HEK293T (cell line): ENCODE measurements around the gene USP15.

Source experiments
- BHLHE40 ChIP-seq: fragments of 450-650 bp; IDR thresholded peaks from 2 replicates; pipeline ENCODE4 v1.6.1; 2016; ENCODE audit warnings: mild to moderate bottlenecking, moderate library complexity, borderline replicate concordance
- CTBP1 ChIP-seq: fragments of 450-650 bp; IDR thresholded peaks from 2 replicates; pipeline ENCODE4 v1.6.1; 2016; ENCODE audit warnings: borderline replicate concordance
- FOXK2 ChIP-seq: fragments of 450-650 bp; IDR thresholded peaks from 2 replicates; pipeline ENCODE4 v1.6.1; 2016; ENCODE audit warnings: mild to moderate bottlenecking
- FOXM1 ChIP-seq: fragments of 450-650 bp; IDR thresholded peaks from 2 replicates; pipeline ENCODE4 v1.6.1; 2017; ENCODE audit warnings: mild to moderate bottlenecking, borderline replicate concordance
- SP1 ChIP-seq: fragments of 450-650 bp; IDR thresholded peaks from 2 replicates; pipeline ENCODE4 v1.6.1; 2017
- SUZ12 ChIP-seq: fragments of 450-650 bp; IDR thresholded peaks from 2 replicates; pipeline ENCODE4 v1.6.1; 2016; ENCODE audit warnings: mild to moderate bottlenecking
- TARDBP ChIP-seq: fragments of 450-650 bp; IDR thresholded peaks from 2 replicates; pipeline ENCODE4 v1.6.1; 2016
- ZNF384 ChIP-seq: fragments of 450-650 bp; IDR thresholded peaks from 2 replicates; pipeline ENCODE4 v1.6.1; 2016
- TF ChIP-seq, protein P1 (sequence below): fragments of 450-650 bp; IDR thresholded peaks from 2 replicates; pipeline ENCODE4 v1.6.1; 2016

DNA sequence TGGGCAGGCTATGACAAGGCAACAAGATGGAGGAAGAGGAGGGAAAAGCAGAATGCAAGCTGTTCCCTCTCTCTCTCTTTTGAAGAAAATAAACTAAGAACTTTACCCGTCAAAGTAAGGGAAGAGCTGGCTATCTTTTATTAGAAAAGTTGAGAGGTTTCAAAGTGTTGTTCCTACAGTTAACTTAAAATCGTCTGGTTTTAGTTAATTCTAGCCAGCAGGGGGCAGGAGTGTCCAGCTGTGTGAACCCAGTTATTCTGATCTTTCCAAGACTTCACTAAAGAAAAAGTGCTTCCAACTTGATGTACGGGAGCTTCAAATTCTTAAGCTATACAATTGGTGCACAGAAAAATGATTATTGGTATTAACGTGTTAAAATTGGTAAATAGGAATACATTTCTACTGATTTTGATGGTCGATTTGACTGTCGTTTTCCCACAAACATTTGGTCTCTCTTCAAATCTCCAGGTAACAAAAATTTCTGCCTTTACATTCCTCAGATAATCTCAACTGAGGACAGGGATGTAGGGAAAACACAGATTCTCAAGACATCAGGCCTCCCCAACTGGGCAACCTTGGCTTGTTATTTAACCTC is 178.0 kb downstream of the USP15 start:
- TF ChIP-seq FOXK2 (no peak), FOXM1 (no peak), SUZ12 (no peak), ZNF384 (no peak), BHLHE40 (no peak), SP1 (no peak), TARDBP (no peak), CTBP1 (no peak)
- TF ChIP-seq, protein P1, sequence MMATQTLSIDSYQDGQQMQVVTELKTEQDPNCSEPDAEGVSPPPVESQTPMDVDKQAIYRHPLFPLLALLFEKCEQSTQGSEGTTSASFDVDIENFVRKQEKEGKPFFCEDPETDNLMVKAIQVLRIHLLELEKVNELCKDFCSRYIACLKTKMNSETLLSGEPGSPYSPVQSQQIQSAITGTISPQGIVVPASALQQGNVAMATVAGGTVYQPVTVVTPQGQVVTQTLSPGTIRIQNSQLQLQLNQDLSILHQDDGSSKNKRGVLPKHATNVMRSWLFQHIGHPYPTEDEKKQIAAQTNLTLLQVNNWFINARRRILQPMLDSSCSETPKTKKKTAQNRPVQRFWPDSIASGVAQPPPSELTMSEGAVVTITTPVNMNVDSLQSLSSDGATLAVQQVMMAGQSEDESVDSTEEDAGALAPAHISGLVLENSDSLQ: no peak
